IPS DF 4.7 (cell line): Measurements from ENCODE around the gene ZMYM3.
A peak's percentile ranks its signal among the peaks of the same experiment; 100 is the strongest.
"Not testable (repeated sequence)": the region's sequence is repeated elsewhere in the genome, so short reads cannot be mapped to it uniquely, and the experiment has no call there.

Source experiments
- DNase-seq: peaks from one replicate; pipeline ENCODE4 v3.0.0-alpha.2; 2013; ENCODE audit warnings: low spot score; ENCODE audit errors: extremely low read depth

The ZMYM3 gene

GRCh38 chrX:71254092-71254963 is at the start of gene ZMYM3:
TSS of gene ZMYM3 (minus strand) at chrX:71254140. CDS start at chrX:71253255, 885 bp downstream.
- DNase-seq, result no peak

DNA sequence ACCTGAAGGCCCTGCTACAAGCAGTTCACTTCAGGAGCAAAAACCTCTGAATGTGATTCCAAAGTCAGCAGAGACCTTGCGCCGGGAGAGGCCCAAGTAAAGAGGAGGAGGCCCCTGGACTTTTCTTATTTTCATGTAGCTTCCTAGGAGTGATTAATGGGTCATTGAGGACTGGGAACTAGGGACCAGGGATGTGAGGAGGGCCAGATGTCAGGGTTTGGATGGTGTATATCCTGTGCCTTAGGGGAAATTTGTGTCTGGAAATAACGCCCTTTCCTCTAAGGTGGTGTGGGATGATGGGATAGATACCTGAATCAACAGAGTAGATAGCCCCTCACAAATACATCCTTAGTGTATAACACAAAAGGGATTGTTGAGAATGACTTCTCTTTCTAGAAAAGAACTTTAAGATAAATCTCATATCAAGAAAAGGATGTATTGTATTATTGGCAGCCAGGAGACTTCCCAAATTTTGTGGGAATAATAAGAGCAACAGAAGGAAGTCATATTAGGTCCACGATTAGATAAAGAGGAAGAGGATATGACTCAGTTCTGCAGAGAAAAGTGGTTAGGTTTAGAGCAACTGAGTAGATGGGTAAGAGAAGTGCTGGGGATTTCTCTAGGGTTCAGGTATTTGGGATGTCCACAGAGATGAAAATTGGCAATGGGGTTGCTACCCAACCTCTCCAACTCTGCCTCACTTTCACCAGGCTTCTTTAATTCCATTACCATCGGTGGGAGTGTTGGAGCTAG is 48.7 kb upstream of the ZMYM3 start:
- no peak for DNase-seq

DNA sequence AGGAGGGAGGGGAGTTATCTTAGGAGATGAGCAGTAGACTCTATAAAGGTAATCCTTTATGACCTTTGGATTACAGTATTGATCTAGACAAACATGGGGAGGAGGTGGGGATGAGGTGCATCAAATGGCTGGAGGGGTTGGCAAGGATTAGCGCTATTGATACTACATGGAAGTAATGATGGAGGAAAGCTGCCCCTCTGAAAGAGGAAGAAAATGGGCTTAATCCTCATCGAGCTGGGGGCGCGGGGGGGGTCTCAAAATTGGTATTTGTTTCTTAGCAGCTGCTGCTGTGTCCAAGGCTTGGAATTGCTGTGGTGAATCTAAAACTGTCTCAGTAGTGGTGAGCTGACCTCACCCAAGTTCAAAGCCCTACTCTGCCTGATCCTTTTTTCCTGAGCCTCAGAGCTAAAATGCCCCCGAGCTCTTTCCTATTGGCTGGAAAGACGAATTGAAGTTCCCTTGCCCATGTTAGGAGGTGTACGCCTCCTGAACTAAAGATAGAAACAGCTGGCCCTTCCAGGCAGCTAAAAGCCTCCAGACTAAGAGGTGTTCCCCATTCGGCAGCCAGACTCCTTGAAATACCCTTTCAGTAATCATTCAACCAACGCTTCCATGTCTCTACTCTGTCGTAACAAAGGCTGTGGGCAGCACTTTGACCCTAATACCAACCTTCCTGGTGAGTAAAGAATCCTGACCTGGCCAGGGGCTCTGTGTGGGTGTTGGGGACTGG is 47.4 kb upstream of the ZMYM3 start, which contains the start of gene ITGB1BP2:
ITGB1BP2 (plus strand) TSS at position 556 of the 730 bp plus-strand sequence; CDS start at position 613, 57 bp downstream.
- DNase-seq, result no peak

DNA sequence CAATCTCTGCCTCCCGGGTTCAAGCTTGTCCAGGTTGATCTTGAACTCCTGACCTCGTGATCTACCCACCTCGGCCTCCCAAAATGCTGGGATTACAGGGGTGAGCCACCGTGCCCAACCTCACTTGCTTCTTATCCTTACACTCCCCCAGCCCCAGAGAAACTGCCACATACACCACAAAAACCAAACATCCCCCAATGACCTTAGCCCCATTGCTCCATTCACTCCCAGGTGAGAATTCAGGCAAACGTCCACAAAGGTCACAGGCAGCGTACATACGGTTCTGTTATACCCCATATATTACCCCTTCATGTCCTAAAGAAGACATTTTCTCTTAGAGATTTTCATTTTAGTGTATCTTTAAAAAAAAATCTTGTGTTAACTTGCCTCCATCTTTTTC is 46.6 kb upstream of the ZMYM3 start:
- DNase-seq, result not testable (repeated sequence)

DNA sequence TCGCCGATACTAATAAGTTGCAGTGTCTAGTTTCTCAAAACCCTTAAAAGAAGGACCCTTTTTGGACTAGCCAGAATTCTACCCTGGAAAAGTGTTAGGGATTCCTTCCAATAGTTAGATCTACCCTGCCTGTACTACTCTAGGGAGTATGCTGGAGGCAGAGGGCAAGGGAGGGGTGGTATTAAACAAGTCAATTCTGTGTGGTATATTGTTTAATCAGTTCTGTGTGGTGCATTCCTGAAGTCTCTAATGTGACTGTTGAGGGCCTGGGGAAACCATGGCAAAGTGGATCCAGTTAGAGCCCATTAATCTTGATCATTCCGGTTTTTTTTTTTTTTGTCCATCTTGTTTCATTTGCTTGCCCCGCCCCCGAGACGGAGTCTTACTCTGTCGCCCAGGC is 46.1 kb upstream of the ZMYM3 start:
- not testable (repeated sequence) for DNase-seq

- no peak for DNase-seq
Observed at GRCh38 chrX:71298119-71298518, 44.2 kb upstream of the ZMYM3 start.

DNA sequence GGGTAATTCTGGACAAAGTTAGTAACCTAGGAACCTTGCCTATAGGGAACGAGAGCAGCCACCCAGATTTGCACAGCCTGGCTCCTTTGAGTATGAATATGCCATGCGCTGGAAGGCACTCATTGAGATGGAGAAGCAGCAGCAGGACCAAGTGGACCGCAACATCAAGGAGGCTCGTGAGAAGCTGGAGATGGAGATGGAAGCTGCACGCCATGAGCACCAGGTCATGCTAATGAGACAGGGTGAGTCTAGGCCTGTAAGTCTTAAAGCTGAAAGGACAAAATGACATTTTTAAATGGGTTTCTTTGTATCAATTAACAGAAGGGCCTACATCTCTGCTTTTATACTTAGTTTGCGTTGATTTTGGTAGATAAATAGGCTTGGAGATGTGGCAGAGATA is 42.9 kb upstream of the ZMYM3 start:
- DNase-seq, result no peak

- DNase-seq, result no peak
Observed at GRCh38 chrX:71292669-71293365, 38.9 kb upstream of the ZMYM3 start.

DNA sequence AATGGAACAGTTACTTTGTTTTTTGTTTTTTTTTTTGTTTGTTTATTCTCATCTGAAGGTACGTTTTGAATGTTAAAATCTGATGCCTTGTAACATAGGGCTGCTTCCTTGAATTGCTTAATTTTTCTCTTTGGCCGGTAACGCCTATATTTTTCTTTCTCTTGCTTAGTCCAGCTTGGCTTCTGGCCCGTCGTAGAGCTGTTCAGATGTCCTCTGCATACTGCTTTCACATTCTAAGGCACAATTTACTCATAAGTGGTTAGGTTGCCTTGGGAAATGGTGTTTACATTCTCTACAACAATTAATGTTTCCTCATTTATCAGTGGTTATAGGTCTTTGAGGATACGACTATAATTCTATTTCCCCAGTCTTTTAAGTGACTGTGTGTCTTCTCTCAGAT is 37.4 kb upstream of the ZMYM3 start:
- no peak for DNase-seq

- DNase-seq, result no peak
Observed at GRCh38 chrX:71285929-71286328, 32.0 kb upstream of the ZMYM3 start.

DNA sequence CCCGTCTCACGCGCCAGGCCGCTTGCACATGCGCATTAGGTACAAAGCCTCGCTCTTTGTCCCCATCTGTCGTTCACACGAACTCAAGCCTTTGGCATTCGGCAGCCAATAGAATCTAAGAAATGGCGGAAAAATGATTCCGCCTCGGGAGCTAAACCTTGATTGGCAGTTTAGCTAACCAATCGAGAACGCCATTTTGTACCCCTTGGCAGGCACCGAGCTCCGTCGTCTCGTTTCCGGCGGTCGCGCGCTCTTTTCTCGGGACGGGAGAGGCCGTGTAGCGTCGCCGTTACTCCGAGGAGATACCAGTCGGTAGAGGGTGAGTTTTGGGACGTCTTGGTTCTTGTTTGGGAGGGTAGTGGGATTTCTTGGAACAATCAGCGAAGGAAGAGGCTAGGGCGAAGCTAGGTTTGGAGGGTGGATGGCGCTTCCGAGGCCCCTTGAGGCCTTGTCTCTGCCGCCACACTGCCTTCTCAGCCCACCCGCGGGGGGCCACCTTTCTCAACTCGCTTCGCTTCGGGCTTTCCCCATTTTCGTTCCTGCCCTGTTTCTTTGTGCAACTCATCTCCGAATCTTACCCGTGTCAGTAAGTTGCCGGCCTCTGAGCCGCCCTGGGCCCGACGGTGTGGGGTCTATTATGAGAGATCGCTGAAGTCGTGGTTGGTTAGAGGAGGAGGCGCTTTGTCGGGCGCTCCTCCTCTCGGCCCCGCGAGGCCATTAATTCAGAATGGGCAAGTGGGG is 29.6 kb upstream of the ZMYM3 start, which contains the start of gene NONO:
NONO (plus strand) TSS at position 233 of the 741 bp plus-strand sequence. CDS start 7,003 bp downstream, outside the sequence.
- peak; percentile 94 for DNase-seq

- no peak for DNase-seq
Observed at GRCh38 chrX:71282514-71283402, 28.8 kb upstream of the ZMYM3 start.

- DNase-seq, result not testable (repeated sequence)
Observed at GRCh38 chrX:71281300-71281699, 27.4 kb upstream of the ZMYM3 start.

- DNase-seq, result not testable (repeated sequence)
Observed at GRCh38 chrX:71272313-71272712, 18.4 kb upstream of the ZMYM3 start.

DNA sequence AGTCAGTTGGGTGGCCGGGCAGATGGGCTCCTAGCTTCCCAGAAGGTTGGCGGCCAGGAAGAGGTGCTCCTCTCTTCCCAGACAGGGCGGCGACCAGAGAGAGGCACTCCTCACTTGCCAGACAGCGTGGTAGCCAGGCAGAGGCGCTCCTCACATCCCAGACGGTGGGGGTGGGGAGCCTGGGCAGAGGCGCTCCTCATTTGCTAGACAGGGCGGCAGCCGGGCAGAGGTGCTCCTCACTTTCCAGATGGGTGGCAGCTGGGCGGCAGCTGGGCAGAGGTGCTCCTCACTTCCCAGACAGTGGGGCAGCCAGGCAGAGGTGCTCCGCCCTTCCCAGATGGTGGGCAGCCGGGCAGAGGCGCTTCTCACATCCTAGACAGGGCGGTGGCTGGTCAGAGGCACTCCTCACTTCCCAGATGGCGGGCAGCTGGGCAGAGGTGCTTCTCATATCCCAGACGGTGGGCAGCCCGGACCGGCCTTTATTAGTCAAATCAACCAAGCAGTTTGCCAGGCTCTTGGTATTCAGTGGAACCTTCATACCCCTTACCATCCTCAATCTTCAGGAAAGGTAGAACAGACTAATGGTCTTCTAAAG is 16.0 kb upstream of the ZMYM3 start:
- DNase-seq, result no peak

DNA sequence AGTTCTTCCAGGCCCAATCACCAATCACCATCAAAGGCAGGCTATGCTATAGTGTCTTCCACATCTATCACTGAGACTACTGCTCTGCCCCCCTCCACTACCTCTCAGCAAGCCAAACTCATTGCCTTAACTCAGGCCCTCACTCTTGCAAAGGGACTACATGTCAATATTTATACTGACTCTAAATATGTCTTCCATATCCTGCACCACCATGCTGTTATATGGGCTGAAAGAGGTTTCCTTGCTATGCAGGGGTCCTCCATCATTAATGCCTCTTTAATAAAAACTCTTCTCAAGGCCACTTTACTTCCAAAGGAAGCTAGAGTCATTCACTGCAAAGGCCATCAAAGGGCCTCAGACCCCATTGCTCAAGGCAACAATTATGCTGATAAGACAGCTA is 14.7 kb upstream of the ZMYM3 start:
- DNase-seq, result not testable (repeated sequence)

- no peak for DNase-seq
Observed at GRCh38 chrX:71256856-71257255, 2.9 kb upstream of the ZMYM3 start.

- DNase-seq, result no peak
Observed at GRCh38 chrX:71256051-71256450, 2.1 kb upstream of the ZMYM3 start.
